Endothelial cell (in vitro differentiated cells): ENCODE results near the gene TMEM151B. TPM values are rescaled to one million over a fixed set of nuclear protein-coding genes. Genes with fewer than 3 reads are reported as not detected.
"Not testable (repeated sequence)": the region's sequence is repeated elsewhere in the genome, so short reads cannot be mapped to it uniquely, and the experiment has no call there.

Experiments used
- DNase-seq: peaks from one replicate; pipeline ENCODE4 v3.0.0; 2021; ENCODE audit warnings: low spot score
- H3K27ac Mint-ChIP-seq: one replicate; pipeline ENCODE4 v1.8.0; 2021; ENCODE audit warnings: mixed read lengths, inconsistent platforms; ENCODE audit not compliant: unreplicated experiment
- H3K27me3 Mint-ChIP-seq: one replicate; pipeline ENCODE4 v1.8.0; 2021; ENCODE audit warnings: mild to moderate bottlenecking, moderate library complexity, mixed read lengths, inconsistent platforms; ENCODE audit not compliant: unreplicated experiment
- H3K36me3 Mint-ChIP-seq: one replicate; pipeline ENCODE4 v1.8.0; 2021; ENCODE audit warnings: mild to moderate bottlenecking, low read depth, mixed read lengths, inconsistent platforms; ENCODE audit not compliant: unreplicated experiment
- H3K4me1 Mint-ChIP-seq: one replicate; pipeline ENCODE4 v1.8.0; 2021; ENCODE audit warnings: mild to moderate bottlenecking, mixed read lengths, inconsistent platforms; ENCODE audit not compliant: unreplicated experiment
- H3K4me3 Mint-ChIP-seq: one replicate; pipeline ENCODE4 v1.8.0; 2021; ENCODE audit warnings: mild to moderate bottlenecking, mixed read lengths, inconsistent platforms; ENCODE audit not compliant: unreplicated experiment
- H3K9me3 Mint-ChIP-seq: one replicate; pipeline ENCODE4 v1.8.0; 2021; ENCODE audit warnings: mixed read lengths, inconsistent platforms; ENCODE audit not compliant: unreplicated experiment
- total RNA-seq: library from RNA; stranded (reverse); fragmentation: NEBNext Ultra II Directional; extraction: Animal tissue kit (Norgen Biotek cat#: 25700); gene quantifications from one replicate; pipeline ENCODE4 v1.2.1, GENCODE V29; 2021; ENCODE audit not compliant: unreplicated experiment
- TF ChIP-seq, protein P1 (sequence below): fragments of 200-600 bp; sonication (generic); IDR thresholded peaks from one replicate; pipeline ENCODE4 v1.5.0; 2021; ENCODE audit warnings: antibody characterized with exemption; ENCODE audit not compliant: unreplicated experiment

The TMEM151B gene
- total RNA-seq, 1 donor from 2014 or later, result 0.28 TPM

DNA sequence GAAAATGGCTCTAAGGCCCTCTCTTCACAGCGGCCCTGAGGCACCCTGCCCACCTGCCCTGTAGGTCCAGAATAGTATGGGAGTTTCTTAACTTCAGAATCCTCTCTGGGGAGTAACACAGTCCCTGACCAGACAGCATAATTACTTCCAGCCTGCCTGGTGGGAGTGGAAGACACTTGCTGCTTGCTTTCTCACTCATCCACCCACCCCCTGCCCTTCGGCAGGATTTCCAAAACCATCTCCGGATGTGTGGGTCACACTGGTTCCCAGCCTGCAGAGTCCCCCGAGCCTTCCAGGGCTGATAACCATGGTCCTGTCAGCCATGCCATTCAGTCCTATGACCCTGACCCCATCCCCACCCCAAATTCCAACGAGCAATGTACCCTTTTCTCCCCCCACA is 41.4 kb upstream of the TMEM151B start:
- TF ChIP-seq, protein P1, sequence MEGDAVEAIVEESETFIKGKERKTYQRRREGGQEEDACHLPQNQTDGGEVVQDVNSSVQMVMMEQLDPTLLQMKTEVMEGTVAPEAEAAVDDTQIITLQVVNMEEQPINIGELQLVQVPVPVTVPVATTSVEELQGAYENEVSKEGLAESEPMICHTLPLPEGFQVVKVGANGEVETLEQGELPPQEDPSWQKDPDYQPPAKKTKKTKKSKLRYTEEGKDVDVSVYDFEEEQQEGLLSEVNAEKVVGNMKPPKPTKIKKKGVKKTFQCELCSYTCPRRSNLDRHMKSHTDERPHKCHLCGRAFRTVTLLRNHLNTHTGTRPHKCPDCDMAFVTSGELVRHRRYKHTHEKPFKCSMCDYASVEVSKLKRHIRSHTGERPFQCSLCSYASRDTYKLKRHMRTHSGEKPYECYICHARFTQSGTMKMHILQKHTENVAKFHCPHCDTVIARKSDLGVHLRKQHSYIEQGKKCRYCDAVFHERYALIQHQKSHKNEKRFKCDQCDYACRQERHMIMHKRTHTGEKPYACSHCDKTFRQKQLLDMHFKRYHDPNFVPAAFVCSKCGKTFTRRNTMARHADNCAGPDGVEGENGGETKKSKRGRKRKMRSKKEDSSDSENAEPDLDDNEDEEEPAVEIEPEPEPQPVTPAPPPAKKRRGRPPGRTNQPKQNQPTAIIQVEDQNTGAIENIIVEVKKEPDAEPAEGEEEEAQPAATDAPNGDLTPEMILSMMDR, result no peak
- H3K4me1 Mint-ChIP-seq, result peaks cover 43% of the 10 kb centered on the region
- H3K9me3 Mint-ChIP-seq, result no peaks in the 10 kb centered on the region
- no peak for DNase-seq
- H3K27ac Mint-ChIP-seq, result no peak overlapping the region
- H3K36me3 Mint-ChIP-seq, result peaks cover 47% of the 10 kb centered on the region
- H3K4me3 Mint-ChIP-seq, result no peak overlapping the region
- peaks cover 8% of the 10 kb centered on the region for H3K27me3 Mint-ChIP-seq

DNA sequence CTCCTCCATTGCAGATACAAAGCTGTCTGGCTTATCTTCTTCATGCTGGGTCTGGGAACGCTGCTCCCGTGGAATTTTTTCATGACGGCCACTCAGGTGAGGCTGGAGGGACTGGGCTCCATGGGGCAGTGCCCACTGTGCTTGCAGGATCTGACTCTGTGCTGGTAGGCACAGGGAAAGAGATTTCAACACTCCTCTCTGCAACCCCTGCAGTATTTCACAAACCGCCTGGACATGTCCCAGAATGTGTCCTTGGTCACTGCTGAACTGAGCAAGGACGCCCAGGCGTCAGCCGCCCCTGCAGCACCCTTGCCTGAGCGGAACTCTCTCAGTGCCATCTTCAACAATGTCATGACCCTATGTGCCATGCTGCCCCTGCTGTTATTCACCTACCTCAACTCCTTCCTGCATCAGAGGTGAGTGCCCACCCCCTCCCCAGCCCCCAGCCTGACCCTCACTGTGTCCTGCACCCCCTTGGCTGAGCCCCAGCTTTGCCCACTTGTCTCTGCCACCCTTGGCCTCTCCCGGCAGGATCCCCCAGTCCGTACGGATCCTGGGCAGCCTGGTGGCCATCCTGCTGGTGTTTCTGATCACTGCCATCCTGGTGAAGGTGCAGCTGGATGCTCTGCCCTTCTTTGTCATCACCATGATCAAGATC is 40.7 kb upstream of the TMEM151B start:
- Mint-ChIP-seq H3K27me3 (peaks cover 8% of the 10 kb centered on the region), H3K4me1 (peaks cover 42% of the 10 kb centered on the region)

DNA sequence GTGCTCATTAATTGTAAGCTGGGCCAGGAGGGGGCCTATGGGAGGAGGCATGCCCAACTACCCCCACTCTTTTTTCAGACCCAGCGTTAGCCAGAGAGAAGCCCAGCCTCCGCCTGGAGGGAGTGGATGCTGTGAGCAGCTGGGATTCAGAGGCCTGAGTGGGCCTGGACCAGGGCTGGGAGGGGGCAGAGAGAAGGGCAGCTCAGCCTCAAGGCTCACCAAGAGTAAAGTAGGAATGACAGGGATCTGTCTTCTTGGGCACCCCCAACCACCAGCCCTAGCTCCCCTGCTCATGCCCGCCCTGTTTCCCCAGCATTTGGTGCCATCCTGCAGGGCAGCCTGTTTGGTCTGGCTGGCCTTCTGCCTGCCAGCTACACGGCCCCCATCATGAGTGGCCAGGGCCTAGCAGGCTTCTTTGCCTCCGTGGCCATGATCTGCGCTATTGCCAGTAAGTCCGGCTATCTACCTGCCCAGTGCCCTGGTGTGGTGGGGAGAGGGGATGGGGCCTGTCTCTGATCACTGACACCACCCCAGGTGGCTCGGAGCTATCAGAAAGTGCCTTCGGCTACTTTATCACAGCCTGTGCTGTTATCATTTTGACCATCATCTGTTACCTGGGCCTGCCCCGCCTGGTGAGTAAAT is 40.1 kb upstream of the TMEM151B start:
- no peak for DNase-seq
- peaks cover 8% of the 10 kb centered on the region for H3K27me3 Mint-ChIP-seq
- peaks cover 43% of the 10 kb centered on the region for H3K4me1 Mint-ChIP-seq
- no peak overlapping the region for H3K4me3 Mint-ChIP-seq
- H3K9me3 Mint-ChIP-seq, result no peaks in the 10 kb centered on the region
- TF ChIP-seq, protein P1, result no peak
- no peak overlapping the region for H3K27ac Mint-ChIP-seq
- H3K36me3 Mint-ChIP-seq, result peaks cover 51% of the 10 kb centered on the region

More for the DNA sequence above, 40.7 kb upstream of the TMEM151B start:
- H3K9me3 Mint-ChIP-seq, result no peaks in the 10 kb centered on the region
- H3K36me3 Mint-ChIP-seq, result peaks cover 47% of the 10 kb centered on the region
- no peak for DNase-seq
- TF ChIP-seq, protein P1, result no peak
- no peak overlapping the region for H3K27ac Mint-ChIP-seq
- no peak overlapping the region for H3K4me3 Mint-ChIP-seq

DNA sequence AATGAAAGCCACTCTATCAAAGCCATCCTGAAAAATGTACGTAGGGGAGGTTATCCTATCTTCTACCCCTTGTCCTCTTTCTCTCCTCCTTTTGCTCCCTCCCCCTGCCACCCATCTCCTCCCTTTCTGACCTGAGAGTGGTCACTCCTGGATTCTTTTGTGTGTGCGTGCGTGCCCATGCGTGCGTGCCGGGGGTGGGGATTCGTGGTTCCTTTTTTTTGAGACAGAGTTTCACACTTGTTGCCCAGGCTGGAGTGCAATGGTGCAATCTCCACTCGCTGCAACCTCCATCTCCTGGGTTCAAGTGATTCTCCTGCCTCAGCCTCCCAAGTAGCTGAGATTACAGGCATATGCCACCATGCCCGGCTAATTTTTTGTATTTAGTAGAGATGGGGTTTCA is 38.8 kb upstream of the TMEM151B start:
- H3K27ac Mint-ChIP-seq, H3K9me3 Mint-ChIP-seq, DNase-seq, H3K4me3 Mint-ChIP-seq: not testable (repeated sequence)
- Mint-ChIP-seq H3K4me1 (peaks cover 39% of the 10 kb centered on the region), H3K36me3 (peaks cover 59% of the 10 kb centered on the region), H3K27me3 (peaks cover 12% of the 10 kb centered on the region)

DNA sequence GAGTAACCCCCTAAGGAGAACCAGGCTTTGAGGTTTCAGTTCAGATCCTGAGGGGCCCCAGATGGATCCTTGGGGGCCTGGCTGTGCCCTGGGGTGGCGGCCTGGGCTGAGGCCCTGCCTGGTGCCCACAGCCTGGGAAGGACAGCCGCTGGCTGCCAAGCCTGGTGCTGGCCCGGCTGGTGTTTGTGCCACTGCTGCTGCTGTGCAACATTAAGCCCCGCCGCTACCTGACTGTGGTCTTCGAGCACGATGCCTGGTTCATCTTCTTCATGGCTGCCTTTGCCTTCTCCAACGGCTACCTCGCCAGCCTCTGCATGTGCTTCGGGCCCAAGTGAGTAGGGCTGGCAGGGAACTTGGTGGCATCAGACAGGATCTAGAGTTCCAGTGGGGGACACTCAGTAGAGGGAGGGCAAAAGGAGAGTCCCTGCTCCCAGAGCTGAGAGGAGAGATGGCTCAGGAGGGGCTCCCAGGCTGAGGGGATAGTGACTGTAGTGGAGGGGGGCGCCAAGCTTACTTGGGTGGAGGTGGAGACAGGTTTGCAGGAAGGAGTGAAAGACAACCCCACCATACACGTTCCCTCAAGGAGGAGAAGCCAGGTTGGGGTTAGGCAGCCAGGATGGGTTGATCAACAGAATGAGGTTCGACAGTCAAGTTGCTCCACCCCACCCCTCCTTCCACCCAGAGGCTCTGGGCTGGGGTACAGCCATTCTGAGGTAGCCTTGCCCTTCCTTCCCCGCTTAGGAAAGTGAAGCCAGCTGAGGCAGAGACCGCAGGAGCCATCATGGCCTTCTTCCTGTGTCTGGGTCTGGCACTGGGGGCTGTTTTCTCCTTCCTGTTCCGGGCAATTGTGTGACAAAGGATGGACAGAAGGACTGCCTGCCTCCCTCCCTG is 37.3 kb upstream of the TMEM151B start:
- TF ChIP-seq, protein P1, result no peak
- Mint-ChIP-seq H3K4me3 (peak overlapping the region; percentile 25), H3K9me3 (no peaks in the 10 kb centered on the region), H3K27ac (no peak overlapping the region), H3K4me1 (peaks cover 42% of the 10 kb centered on the region), H3K36me3 (peaks cover 54% of the 10 kb centered on the region), H3K27me3 (peaks cover 13% of the 10 kb centered on the region)
- no peak for DNase-seq
